CD4-positive, alpha-beta T cell treated with Interleukin-4 for 1 hour (primary cell): ENCODE measurements around the gene REST.
"Not testable (repeated sequence)": the region's sequence is repeated elsewhere in the genome, so short reads cannot be mapped to it uniquely, and the experiment has no call there.

Experiments used
- DNase-seq, 2 donors: peaks; one replicate each; pipeline ENCODE4 v3.0.0-alpha.2; 2020 to 2022

REST gene

GRCh38 chr4:56909086-56909894 is 1.6 kb downstream of the REST start:
- peak; percentile 55 for DNase-seq

- no peak for DNase-seq
Observed at GRCh38 chr4:56910172-56910967, 2.7 kb downstream of the REST start.

GRCh38 chr4:56914336-56914735 is 6.6 kb downstream of the REST start:
- no peak for DNase-seq

- DNase-seq = not testable (repeated sequence)
Observed at GRCh38 chr4:56914977-56915376, 7.3 kb downstream of the REST start.

- DNase-seq = no peak
Observed at GRCh38 chr4:56927196-56927595, 19.5 kb downstream of the REST start.

GRCh38 chr4:56930638-56931037 is 22.9 kb downstream of the REST start:
- no peak for DNase-seq

- DNase-seq = no peak
Observed at GRCh38 chr4:56931924-56932323, 24.2 kb downstream of the REST start.

- DNase-seq = no peak
Observed at GRCh38 chr4:56937262-56937661, 29.6 kb downstream of the REST start.

GRCh38 chr4:56939826-56940225 is 32.1 kb downstream of the REST start:
- not testable (repeated sequence) for DNase-seq

- no peak for DNase-seq
Observed at GRCh38 chr4:56940403-56940802, 32.7 kb downstream of the REST start.

- DNase-seq = no peak
Observed at GRCh38 chr4:56940971-56941370, 33.3 kb downstream of the REST start.

- no peak for DNase-seq
Observed at GRCh38 chr4:56941403-56941802, 33.7 kb downstream of the REST start.

- DNase-seq = no peak
Observed at GRCh38 chr4:56953680-56954520, 46.2 kb downstream of the REST start.

- peak in 1 of 2 donors; percentile 57 for DNase-seq
Observed at GRCh38 chr4:56958111-56958517, 50.4 kb downstream of the REST start.

- DNase-seq = no peak
Observed at GRCh38 chr4:56959100-56959499, 51.4 kb downstream of the REST start.

- DNase-seq = no peak
Observed at GRCh38 chr4:56961107-56961500, 53.4 kb downstream of the REST start.

- no peak for DNase-seq
Observed at GRCh38 chr4:56971383-56971782, 63.7 kb downstream of the REST start.

GRCh38 chr4:56972389-56972788 is 64.7 kb downstream of the REST start:
- no peak for DNase-seq

GRCh38 chr4:56972809-56973208 is 65.1 kb downstream of the REST start:
- no peak for DNase-seq

GRCh38 chr4:56973336-56973735 is 65.6 kb downstream of the REST start:
- no peak for DNase-seq

- no peak for DNase-seq
Observed at GRCh38 chr4:56976283-56976836, 68.7 kb downstream of the REST start.

- peak; percentile 35 to 53 for DNase-seq
Observed at GRCh38 chr4:56976837-56977320, 69.2 kb downstream of the REST start.
